Measurements from ENCODE around the gene CTNND2.

- no peak for TF ChIP-seq CTCF (IDR thresholded peaks at IDR 0.05)
- no peak for TF ChIP-seq EZH2phosphoT487 (IDR thresholded peaks at IDR 0.05)
These were observed 296.2 kb downstream of the CTNND2 start for GRCh38 chr5:11607944-11608483.
